PFSK-1 (cell line): ENCODE data around the gene GRIFIN.

ENCODE experiments used
- FOXP2 ChIP-seq: optimal IDR thresholded peaks from 2 replicates; pipeline ENCODE3; 2011; ENCODE audit warnings: borderline replicate concordance, control low read depth, inconsistent platforms; ENCODE audit not compliant: insufficient read depth; ENCODE audit errors: extremely low read length, extremely low read depth
- POLR2AphosphoS5 ChIP-seq: IDR thresholded peaks from 2 replicates; pipeline ENCODE4 v1.6.1; 2012; ENCODE audit warnings: low read depth, mild to moderate bottlenecking, control low read depth, low read length, moderate library complexity
- REST ChIP-seq, 2 experiments: IDR thresholded peaks; 2 replicates each; pipeline versions ENCODE4 v1.6.1 to v1.8.0; 2011 to 2012; ENCODE audit warnings: low read depth in 2 of 2, low read length in 2 of 2, control low read depth in 1 of 2, inconsistent platforms in 1 of 2, mild to moderate bottlenecking in 1 of 2, moderate library complexity in 1 of 2; ENCODE audit not compliant: insufficient read depth in 1 of 2
- SIN3A ChIP-seq: IDR thresholded peaks from 2 replicates; pipeline ENCODE4 v1.6.1; 2012; ENCODE audit warnings: mild to moderate bottlenecking, low read length, moderate library complexity, borderline replicate concordance; ENCODE audit not compliant: insufficient read depth
- TAF1 ChIP-seq: IDR thresholded peaks from 2 replicates; pipeline ENCODE4 v1.6.1; 2012; ENCODE audit warnings: low read length, control low read depth, borderline replicate concordance; ENCODE audit not compliant: insufficient read depth

GRCh38 chr7:2520131-2520760 is 44.0 kb upstream of the GRIFIN start:
- TF ChIP-seq SIN3A (no peak), REST (IDR thresholded peaks at IDR 0.05; ENCODE audit: insufficient read depth in 1 of 2, low read depth in 2 of 2, low read length in 2 of 2) (no peak), FOXP2 (no peak), TAF1 (no peak), POLR2AphosphoS5 (no peak)
